BE2C (cell line): Measurements from ENCODE around the gene RTTN.

Source experiments
- DNase-seq: peaks from one replicate; pipeline ENCODE4 v3.0.0-alpha.2; 2020
- H3K27me3 ChIP-seq: fragments of 250-450 bp; sonication (Bioruptor Pico); 2 replicates; pipeline ENCODE4 v1.5.1; 2020; ENCODE audit warnings: mild to moderate bottlenecking
- H3K36me3 ChIP-seq: fragments of 250-450 bp; sonication (Bioruptor Pico); 2 replicates; pipeline ENCODE4 v1.5.1; 2020; ENCODE audit warnings: mild to moderate bottlenecking
- H3K4me1 ChIP-seq: fragments of 250-450 bp; sonication (Bioruptor Pico); 2 replicates; pipeline ENCODE4 v1.5.1; 2020
- H3K4me3 ChIP-seq: 2 replicates; pipeline ENCODE4 v1.5.1; 2011; ENCODE audit warnings: low read depth, low read length
- H3K9me3 ChIP-seq: fragments of 250-450 bp; sonication (Bioruptor Pico); 2 replicates; pipeline ENCODE4 v1.5.1; 2020
- CTCF ChIP-seq: IDR thresholded peaks from 2 replicates; pipeline ENCODE4 v1.5.1; 2012; ENCODE audit warnings: mild to moderate bottlenecking, low read depth, low read length

The RTTN gene

GRCh38 chr18:69969491-69969890 lies 236.0 kb downstream of the RTTN start:
- no peak for TF ChIP-seq CTCF
- no peak for DNase-seq

GRCh38 chr18:69968039-69968438 lies 237.4 kb downstream of the RTTN start:
- Histone ChIP-seq H3K36me3 (no peaks in the 10 kb centered on the region), H3K27me3 (no peaks in the 10 kb centered on the region), H3K4me3 (no peak overlapping the region), H3K4me1 (no peaks in the 10 kb centered on the region), H3K9me3 (no peaks in the 10 kb centered on the region)
- no peak for TF ChIP-seq CTCF
- DNase-seq: peak; percentile 72

More at GRCh38 chr18:69969491-69969890, 236.0 kb downstream of the RTTN start:
- Histone ChIP-seq H3K27me3 (no peaks in the 10 kb centered on the region), H3K36me3 (no peaks in the 10 kb centered on the region), H3K9me3 (no peaks in the 10 kb centered on the region), H3K4me3 (no peak overlapping the region), H3K4me1 (no peaks in the 10 kb centered on the region)

GRCh38 chr18:69963196-69963595 lies 242.3 kb downstream of the RTTN start:
- no peak for TF ChIP-seq CTCF
- no peaks in the 10 kb centered on the region for H3K4me1 ChIP-seq
- no peak overlapping the region for H3K4me3 ChIP-seq
- H3K27me3 ChIP-seq: no peaks in the 10 kb centered on the region
- DNase-seq: no peak
- H3K36me3 ChIP-seq: no peaks in the 10 kb centered on the region
- H3K9me3 ChIP-seq: no peaks in the 10 kb centered on the region

- TF ChIP-seq CTCF: no peak
- DNase-seq: no peak
- H3K36me3 ChIP-seq: no peaks in the 10 kb centered on the region
- no peaks in the 10 kb centered on the region for H3K4me1 ChIP-seq
- no peaks in the 10 kb centered on the region for H3K27me3 ChIP-seq
- no peaks in the 10 kb centered on the region for H3K9me3 ChIP-seq
- no peak overlapping the region for H3K4me3 ChIP-seq
Measured at GRCh38 chr18:69961718-69962117, 243.8 kb downstream of the RTTN start.

GRCh38 chr18:69958422-69958821 lies 247.1 kb downstream of the RTTN start:
- Histone ChIP-seq H3K36me3 (no peaks in the 10 kb centered on the region), H3K4me1 (no peaks in the 10 kb centered on the region), H3K27me3 (no peaks in the 10 kb centered on the region), H3K9me3 (no peaks in the 10 kb centered on the region), H3K4me3 (no peak overlapping the region)
- no peak for DNase-seq
- TF ChIP-seq CTCF: no peak

GRCh38 chr18:69957747-69958146 lies 247.7 kb downstream of the RTTN start:
- Histone ChIP-seq H3K9me3 (no peaks in the 10 kb centered on the region), H3K4me1 (no peaks in the 10 kb centered on the region), H3K4me3 (no peak overlapping the region), H3K27me3 (no peaks in the 10 kb centered on the region), H3K36me3 (no peaks in the 10 kb centered on the region)
- no peak for TF ChIP-seq CTCF
- no peak for DNase-seq
